Subcutaneous adipose tissue (tissue), 4 donors: ENCODE measurements around the gene CYP24A1. TPM values are rescaled to one million over a fixed set of nuclear protein-coding genes. Genes with fewer than 3 reads are reported as not detected.

Source experiments
- CTCF ChIP-seq: fragments of 450-650 bp; IDR thresholded peaks from one replicate; pipeline ENCODE4 v1.5.1; 2016; ENCODE audit warnings: low read depth, mild to moderate bottlenecking, control low read depth, antibody characterized with exemption, moderate library complexity
- total RNA-seq, 4 donors: library from RNA; depleted of rRNA; stranded (reverse); fragments of >200 nt; gene quantifications; one replicate each; pipeline ENCODE4 v1.1.0, GENCODE V29; 2016

Gene CYP24A1
- total RNA-seq, 4 donors from 2014 or later = not detected

GRCh38 chr20:54134445-54135220, 39.2 kb downstream of the CYP24A1 start:
- TF ChIP-seq CTCF = peak; percentile 19

DNA sequence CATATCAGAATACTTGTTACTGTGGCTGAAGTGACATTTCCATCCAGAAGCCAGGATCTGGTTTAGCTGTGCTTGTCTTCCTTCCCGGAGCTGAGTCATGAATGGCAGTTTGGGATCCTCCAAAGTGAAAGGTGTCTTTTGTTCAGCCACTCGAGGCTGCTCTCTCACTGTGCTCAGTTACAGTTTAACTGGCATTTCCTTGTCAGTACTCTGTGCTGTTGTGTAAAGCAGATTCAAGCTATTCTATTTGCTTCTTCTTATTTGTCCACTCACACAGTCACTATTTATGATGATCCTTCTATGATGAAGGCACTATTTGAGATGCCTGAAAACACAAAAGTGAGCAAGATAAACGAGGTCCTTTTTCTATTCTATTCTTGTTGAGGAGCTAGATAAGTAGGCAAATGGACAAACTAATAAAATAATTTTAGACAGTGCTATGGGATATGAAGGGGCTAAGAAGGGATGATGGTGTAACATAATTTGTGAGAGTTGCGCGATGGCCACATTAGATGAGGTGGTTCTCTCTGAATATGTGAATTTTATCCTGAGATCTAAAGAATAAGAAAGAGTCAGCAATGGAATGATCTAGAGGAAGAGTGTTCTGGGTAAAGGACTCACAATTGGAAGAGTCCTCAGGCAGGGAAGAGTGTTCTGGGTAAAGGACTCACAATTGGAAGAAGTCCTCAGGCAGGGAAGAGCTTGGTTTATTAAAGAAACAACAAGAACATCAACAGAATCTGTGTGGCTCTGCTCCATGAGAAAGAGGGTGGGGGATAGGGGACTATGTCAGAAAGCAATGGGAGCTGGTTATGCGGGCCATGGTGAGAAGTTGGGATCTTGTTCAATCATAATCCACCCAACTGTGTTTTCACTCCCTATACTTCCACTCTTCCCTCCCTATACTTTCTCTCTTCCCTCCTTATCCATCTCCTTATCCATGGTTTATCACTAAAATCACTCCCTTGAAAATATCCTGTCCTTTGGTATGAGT, 40.1 kb downstream of the CYP24A1 start:
- no peak for TF ChIP-seq CTCF

GRCh38 chr20:54132612-54133433, 41.0 kb downstream of the CYP24A1 start:
- TF ChIP-seq CTCF = no peak

DNA sequence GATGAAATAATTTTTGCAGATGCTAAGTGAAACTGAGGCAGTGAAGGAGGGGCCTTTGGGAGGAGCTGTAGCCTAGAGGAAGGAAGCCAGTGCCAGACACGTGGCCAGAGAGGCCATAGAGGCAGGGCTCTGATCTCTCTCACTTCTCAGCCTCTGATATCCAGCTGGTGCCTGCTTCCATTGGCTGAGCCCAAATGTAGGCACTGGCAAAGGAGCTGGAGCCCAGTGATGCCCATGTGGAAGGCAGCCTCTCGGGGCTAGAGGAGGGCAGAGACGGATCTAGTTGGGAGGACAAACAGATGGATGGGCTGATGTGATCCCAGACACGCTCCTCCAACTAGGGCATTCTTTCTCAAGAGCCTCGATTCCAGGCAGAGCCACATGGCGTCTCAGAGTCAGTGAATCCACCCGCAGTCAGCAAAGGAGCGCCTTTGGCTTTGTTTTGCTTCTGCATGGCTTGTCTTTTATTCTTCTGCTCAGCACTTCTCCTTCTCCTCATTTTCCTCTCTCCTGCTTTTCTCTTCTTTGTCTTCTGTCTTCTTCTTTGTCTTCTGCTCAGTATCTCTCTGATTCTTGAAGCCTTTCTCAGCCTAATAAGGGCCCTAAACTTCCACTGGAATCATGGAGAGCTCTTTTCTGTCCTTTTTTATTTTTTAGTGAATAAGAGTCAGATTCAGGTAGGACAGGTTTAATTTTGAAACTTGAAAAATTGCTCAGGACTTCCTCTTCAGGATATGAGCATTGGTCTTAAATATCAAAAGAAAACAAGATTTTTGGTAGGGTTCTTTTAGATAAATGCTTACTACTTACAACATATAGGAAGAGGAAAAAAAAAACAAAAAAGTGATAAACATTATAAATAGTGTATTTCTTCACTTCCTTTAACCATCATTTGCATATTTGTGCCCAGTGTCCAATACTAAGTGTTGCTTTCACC, 41.8 kb downstream of the CYP24A1 start:
- no peak for TF ChIP-seq CTCF

DNA sequence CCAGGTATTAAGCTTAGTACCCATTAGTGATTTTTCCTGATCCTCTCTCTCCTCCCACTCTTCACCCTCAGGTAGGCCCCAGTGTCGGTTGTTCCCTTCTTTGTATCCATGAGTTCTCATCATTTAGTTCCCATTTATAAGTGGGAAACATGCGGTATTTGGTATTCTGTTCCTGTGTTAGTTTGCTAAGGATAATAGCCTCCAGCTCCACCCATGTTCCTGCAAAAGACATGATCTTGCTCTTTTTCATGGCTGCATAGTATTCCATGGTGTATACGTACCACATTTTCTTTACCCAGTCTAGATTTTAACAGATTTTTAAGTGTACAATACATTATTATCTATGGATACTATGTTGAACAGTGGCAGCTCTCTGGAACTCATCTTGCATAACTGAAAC, 44.4 kb downstream of the CYP24A1 start:
- TF ChIP-seq CTCF = no peak

DNA sequence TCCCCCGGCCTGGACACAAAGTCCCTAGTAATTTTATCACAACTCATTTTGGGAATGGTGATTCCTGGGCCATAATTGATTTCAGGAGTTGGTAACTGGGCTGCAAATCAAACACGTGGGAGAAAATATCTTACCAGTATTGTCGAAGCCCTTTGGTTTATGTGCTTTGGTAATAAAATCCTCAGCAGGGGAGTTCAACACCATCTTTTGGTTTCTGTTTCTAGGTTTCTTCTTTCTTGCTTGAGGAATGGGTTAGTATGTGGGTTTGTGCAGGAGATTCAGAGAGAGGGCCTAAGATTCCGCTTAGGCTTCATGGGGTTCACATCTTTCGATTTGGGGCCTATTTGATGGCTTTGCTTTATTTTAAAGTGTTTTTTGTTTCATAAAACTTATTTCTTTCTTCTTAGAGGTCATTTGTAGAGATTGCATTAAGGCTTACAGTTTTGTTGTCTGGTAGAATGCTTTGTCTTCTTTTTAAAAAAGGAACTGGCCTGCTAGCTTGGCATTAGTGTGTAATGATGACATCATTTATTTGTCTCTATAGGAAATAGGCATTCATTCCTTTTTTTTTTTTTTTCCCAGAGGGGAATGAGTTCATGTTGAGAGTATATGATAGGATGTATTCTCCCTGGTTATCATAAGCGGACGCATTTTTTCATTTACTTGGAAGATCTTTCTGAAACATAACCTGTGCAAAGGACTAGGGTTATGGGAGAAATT, 45.8 kb downstream of the CYP24A1 start:
- no peak for TF ChIP-seq CTCF
